ENCODE results near the gene IFI44.

- TF ChIP-seq MTA2 (IDR thresholded peaks at IDR 0.05; ENCODE audit: low read depth) (no peak), CTCF (IDR thresholded peaks at IDR 0.05 in 2 of 3, conservative IDR thresholded peaks at IDR 0.05 in 1 of 3; ENCODE audit: insufficient read depth in 2 of 3, low read depth in 1 of 3, low read length in 3 of 3) (no peak)
These were observed 43.4 kb upstream of the IFI44 start for GRCh38 chr1:78606274-78606673.

Measured in K562 (cell line).